Parathyroid adenoma (tissue), 2 donors: ENCODE measurements around the gene SLC6A19.

Experiments used
- H2AFZ ChIP-seq: fragments of 300-600 bp; sonication (generic); one replicate; pipeline ENCODE4 v1.7.0; 2017; ENCODE audit warnings: antibody characterized with exemption, mild to moderate bottlenecking
- H3K27ac ChIP-seq: fragments of 300-600 bp; sonication (generic); one replicate; pipeline ENCODE4 v1.7.0; 2017
- H3K27me3 ChIP-seq: fragments of 300-600 bp; sonication (generic); one replicate; pipeline ENCODE4 v1.7.0; 2017; ENCODE audit warnings: low read length; ENCODE audit not compliant: control insufficient read depth, insufficient read depth
- H3K36me3 ChIP-seq: fragments of 300-600 bp; sonication (generic); one replicate; pipeline ENCODE4 v1.7.0; 2017; ENCODE audit warnings: low read length; ENCODE audit not compliant: control insufficient read depth, insufficient read depth
- H3K4me1 ChIP-seq: fragments of 300-600 bp; sonication (generic); one replicate; pipeline ENCODE4 v1.7.0; 2017; ENCODE audit warnings: control low read depth
- H3K4me2 ChIP-seq: fragments of 300-600 bp; sonication (generic); one replicate; pipeline ENCODE4 v1.7.0; 2017; ENCODE audit warnings: low read length
- H3K4me3 ChIP-seq: fragments of 300-600 bp; sonication (generic); one replicate; pipeline ENCODE4 v1.7.0; 2017; ENCODE audit warnings: low read depth, low read length
- H3K79me2 ChIP-seq: fragments of 300-600 bp; sonication (generic); one replicate; pipeline ENCODE4 v1.7.0; 2017; ENCODE audit warnings: control low read depth
- H3K9ac ChIP-seq: fragments of 300-600 bp; sonication (generic); one replicate; pipeline ENCODE4 v1.7.0; 2017; ENCODE audit warnings: mild to moderate bottlenecking
- H3K9me3 ChIP-seq: fragments of 300-600 bp; sonication (generic); one replicate; pipeline ENCODE4 v1.7.0; 2017; ENCODE audit warnings: low read length; ENCODE audit not compliant: control insufficient read depth
- CTCF ChIP-seq: fragments of 300-600 bp; sonication (generic); IDR thresholded peaks from one replicate; pipeline ENCODE4 v1.7.0; 2017; ENCODE audit warnings: antibody characterized with exemption, mild to moderate bottlenecking
- donor health status: primary hyperparathyroidism.

The SLC6A19 gene

GRCh38 chr5:1181451-1182359 lies 19.7 kb upstream of the SLC6A19 start:
- no peak overlapping the region for H3K9ac ChIP-seq
- H3K4me2 ChIP-seq = no peak overlapping the region
- H3K79me2 ChIP-seq = no peaks in the 10 kb centered on the region
- H3K4me1 ChIP-seq = peaks cover 28% of the 10 kb centered on the region
- H3K9me3 ChIP-seq = no peaks in the 10 kb centered on the region
- H3K4me3 ChIP-seq = no peak overlapping the region
- H3K36me3 ChIP-seq = no peaks in the 10 kb centered on the region
- no peak overlapping the region for H2AFZ ChIP-seq
- H3K27me3 ChIP-seq = no peaks in the 10 kb centered on the region
- H3K27ac ChIP-seq = no peak overlapping the region
- TF ChIP-seq CTCF = no peak

- Histone ChIP-seq H3K9ac (no peak overlapping the region), H3K27ac (peak overlapping the region; percentile 85), H3K27me3 (no peaks in the 10 kb centered on the region), H3K9me3 (no peaks in the 10 kb centered on the region), H3K36me3 (no peaks in the 10 kb centered on the region), H3K4me2 (no peak overlapping the region), H3K4me3 (no peak overlapping the region), H3K79me2 (no peaks in the 10 kb centered on the region), H3K4me1 (peaks cover 30% of the 10 kb centered on the region), H2AFZ (peak overlapping the region; percentile 93)
- TF ChIP-seq CTCF = no peak
These were observed 19.1 kb upstream of the SLC6A19 start for GRCh38 chr5:1182360-1182632.

GRCh38 chr5:1182633-1183423 lies 18.6 kb upstream of the SLC6A19 start:
- Histone ChIP-seq H3K79me2 (no peaks in the 10 kb centered on the region), H3K36me3 (no peaks in the 10 kb centered on the region), H3K4me3 (no peak overlapping the region), H3K27me3 (no peaks in the 10 kb centered on the region), H2AFZ (peak overlapping the region; percentile 93), H3K27ac (peak overlapping the region; percentile 85), H3K9me3 (no peaks in the 10 kb centered on the region), H3K4me2 (no peak overlapping the region), H3K9ac (peak overlapping the region; percentile 53), H3K4me1 (peaks cover 30% of the 10 kb centered on the region)
- TF ChIP-seq CTCF = no peak

- no peaks in the 10 kb centered on the region for H3K27me3 ChIP-seq
- H3K36me3 ChIP-seq = no peaks in the 10 kb centered on the region
- no peaks in the 10 kb centered on the region for H3K9me3 ChIP-seq
- no peak overlapping the region for H3K4me2 ChIP-seq
- TF ChIP-seq CTCF = no peak
- H2AFZ ChIP-seq = peak overlapping the region; percentile 93
- H3K4me3 ChIP-seq = no peak overlapping the region
- no peaks in the 10 kb centered on the region for H3K79me2 ChIP-seq
- peak overlapping the region; percentile 85 for H3K27ac ChIP-seq
- peak overlapping the region; percentile 53 for H3K9ac ChIP-seq
- peaks cover 30% of the 10 kb centered on the region for H3K4me1 ChIP-seq
These were observed 17.8 kb upstream of the SLC6A19 start for GRCh38 chr5:1183424-1184162.
